NCI-H128 (cell line): Measurements from ENCODE around the gene HSD11B2.

Experiments
- DNase-seq: peaks from one replicate; lab custom pipeline; 2025; ENCODE audit not compliant: unreplicated experiment; lab: John Stamatoyannopoulos, UW

HSD11B2 gene

GRCh38 chr16:67448580-67448979, 17.7 kb downstream of the HSD11B2 start:
- DNase-seq, result no peak

GRCh38 chr16:67449336-67449735, 18.4 kb downstream of the HSD11B2 start:
- no peak for DNase-seq

- DNase-seq, result no peak
Measured at GRCh38 chr16:67449739-67450138, 18.8 kb downstream of the HSD11B2 start.

- no peak for DNase-seq
Measured at GRCh38 chr16:67451061-67451703, 20.3 kb downstream of the HSD11B2 start.

- no peak for DNase-seq
Measured at GRCh38 chr16:67451704-67452435, 20.9 kb downstream of the HSD11B2 start.

- no peak for DNase-seq
Measured at GRCh38 chr16:67454104-67454503, 23.2 kb downstream of the HSD11B2 start.

GRCh38 chr16:67454852-67455251, 23.9 kb downstream of the HSD11B2 start:
- DNase-seq, result no peak

- no peak for DNase-seq
Measured at GRCh38 chr16:67456391-67457081, 25.6 kb downstream of the HSD11B2 start.

- DNase-seq, result no peak
Measured at GRCh38 chr16:67457611-67458010, 26.7 kb downstream of the HSD11B2 start.

- no peak for DNase-seq
Measured at GRCh38 chr16:67458121-67458641, 27.3 kb downstream of the HSD11B2 start.

GRCh38 chr16:67459066-67459860, 28.3 kb downstream of the HSD11B2 start:
- no peak for DNase-seq

GRCh38 chr16:67459861-67460150, 28.9 kb downstream of the HSD11B2 start:
- DNase-seq, result no peak

GRCh38 chr16:67460168-67460567, 29.2 kb downstream of the HSD11B2 start:
- no peak for DNase-seq

- no peak for DNase-seq
Measured at GRCh38 chr16:67460961-67461360, 30.0 kb downstream of the HSD11B2 start.

GRCh38 chr16:67461600-67462278, 30.8 kb downstream of the HSD11B2 start:
- DNase-seq, result no peak

GRCh38 chr16:67462279-67462655, 31.3 kb downstream of the HSD11B2 start:
- DNase-seq, result no peak

GRCh38 chr16:67463059-67463458, 32.1 kb downstream of the HSD11B2 start:
- DNase-seq, result no peak

- DNase-seq, result no peak
Measured at GRCh38 chr16:67463691-67464090, 32.8 kb downstream of the HSD11B2 start.

- DNase-seq, result no peak
Measured at GRCh38 chr16:67464565-67464964, 33.6 kb downstream of the HSD11B2 start.

GRCh38 chr16:67466581-67466980, 35.7 kb downstream of the HSD11B2 start:
- DNase-seq, result no peak

GRCh38 chr16:67468731-67469130, 37.8 kb downstream of the HSD11B2 start:
- no peak for DNase-seq
